Loucy (cell line): ENCODE measurements around the gene SPOPL.

Source experiments
- EZH2phosphoT487 ChIP-seq: fragments of 200-600 bp; IDR thresholded peaks from 2 replicates; pipeline ENCODE4 v1.6.1; 2018; ENCODE audit warnings: antibody characterized with exemption, mild to moderate bottlenecking, moderate library complexity, borderline replicate concordance
- TF ChIP-seq, protein P1 (sequence below): fragments of 200-600 bp; sonication (generic); conservative IDR thresholded peaks from 2 replicates; pipeline ENCODE4 v1.5.1; 2014; ENCODE audit warnings: mild to moderate bottlenecking, antibody characterized with exemption, low read length

DNA sequence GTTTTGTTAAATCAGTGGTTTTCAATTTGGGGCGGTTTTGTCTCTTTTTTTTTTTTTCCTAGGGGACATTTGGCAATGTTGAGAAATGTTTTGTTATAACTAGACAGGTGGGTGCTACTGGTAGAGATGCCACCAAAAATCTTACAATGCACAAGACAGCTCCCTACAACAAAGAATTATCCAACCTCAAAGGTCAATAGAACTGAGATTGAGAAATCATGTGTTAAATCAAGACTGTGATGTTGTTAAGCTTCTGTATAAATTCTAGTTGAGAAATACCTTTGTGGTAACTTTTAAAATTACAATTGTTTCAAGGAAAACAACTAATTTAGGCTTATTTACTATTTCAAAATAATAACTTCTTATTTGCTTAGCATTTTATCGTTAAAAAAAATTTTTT is 9.4 kb upstream of the SPOPL start:
- TF ChIP-seq, protein P1, sequence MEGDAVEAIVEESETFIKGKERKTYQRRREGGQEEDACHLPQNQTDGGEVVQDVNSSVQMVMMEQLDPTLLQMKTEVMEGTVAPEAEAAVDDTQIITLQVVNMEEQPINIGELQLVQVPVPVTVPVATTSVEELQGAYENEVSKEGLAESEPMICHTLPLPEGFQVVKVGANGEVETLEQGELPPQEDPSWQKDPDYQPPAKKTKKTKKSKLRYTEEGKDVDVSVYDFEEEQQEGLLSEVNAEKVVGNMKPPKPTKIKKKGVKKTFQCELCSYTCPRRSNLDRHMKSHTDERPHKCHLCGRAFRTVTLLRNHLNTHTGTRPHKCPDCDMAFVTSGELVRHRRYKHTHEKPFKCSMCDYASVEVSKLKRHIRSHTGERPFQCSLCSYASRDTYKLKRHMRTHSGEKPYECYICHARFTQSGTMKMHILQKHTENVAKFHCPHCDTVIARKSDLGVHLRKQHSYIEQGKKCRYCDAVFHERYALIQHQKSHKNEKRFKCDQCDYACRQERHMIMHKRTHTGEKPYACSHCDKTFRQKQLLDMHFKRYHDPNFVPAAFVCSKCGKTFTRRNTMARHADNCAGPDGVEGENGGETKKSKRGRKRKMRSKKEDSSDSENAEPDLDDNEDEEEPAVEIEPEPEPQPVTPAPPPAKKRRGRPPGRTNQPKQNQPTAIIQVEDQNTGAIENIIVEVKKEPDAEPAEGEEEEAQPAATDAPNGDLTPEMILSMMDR: no peak
- TF ChIP-seq EZH2phosphoT487: no peak
